WTC11 (cell line): ENCODE results near the gene LIMS1. TPM values are rescaled to one million over a fixed set of nuclear protein-coding genes. Genes with fewer than 3 reads are reported as not detected.

Source experiments
- ATAC-seq: fragments of 200-7000 bp; cut with Tn5 transposase; 2 replicates; pipeline ENCODE4 v1.10.0; 2021; ENCODE audit warnings: mild to moderate bottlenecking, moderate library complexity
- CTCF ChIA-PET: fragments of 300-600 bp; sonication (Branson Sonifier 250); formaldehyde crosslinking; loops from one replicate; lab custom pipeline; 2021; ENCODE audit warnings: antibody characterized with exemption; lab: Charles Lee
- POLR2A ChIA-PET: fragments of 350-600 bp; sonication (Branson Sonifier 250); formaldehyde crosslinking; loops from one replicate; lab custom pipeline; 2021; ENCODE audit warnings: antibody characterized with exemption; lab: Charles Lee
- DNase-seq: peaks from one replicate; pipeline ENCODE4 v3.0.0; 2021; ENCODE audit warnings: low spot score
- H3K27ac Mint-ChIP-seq: 2 replicates; pipeline ENCODE4 v1.8.0; 2021; ENCODE audit warnings: mixed read lengths
- H3K27me3 Mint-ChIP-seq: 2 replicates; pipeline ENCODE4 v1.8.0; 2021; ENCODE audit warnings: low read depth, mild to moderate bottlenecking, moderate library complexity, mixed read lengths
- H3K36me3 Mint-ChIP-seq: 2 replicates; pipeline ENCODE4 v1.8.0; 2021; ENCODE audit warnings: mixed read lengths
- H3K4me1 Mint-ChIP-seq: 2 replicates; pipeline ENCODE4 v1.8.0; 2022; ENCODE audit warnings: mixed read lengths
- H3K4me3 Mint-ChIP-seq: 2 replicates; pipeline ENCODE4 v1.8.0; 2021; ENCODE audit warnings: mild to moderate bottlenecking, moderate library complexity, mixed read lengths
- H3K9me3 Mint-ChIP-seq: 2 replicates; pipeline ENCODE4 v1.8.0; 2021; ENCODE audit warnings: mixed read lengths
- CREM ChIP-seq: sonication (generic); formaldehyde crosslinking; IDR thresholded peaks from 2 replicates; pipeline ENCODE4 v1.8.1; 2022; ENCODE audit warnings: mild to moderate bottlenecking, missing genetic modification reagents, moderate library complexity
- EMX1 ChIP-seq: fragments of 250-450 bp; sonication (Bioruptor Pico); IDR thresholded peaks from 2 replicates; pipeline ENCODE4 v1.8.0; 2021; ENCODE audit warnings: mild to moderate bottlenecking
- FOXP4 ChIP-seq: sonication (generic); formaldehyde crosslinking; IDR thresholded peaks from 2 replicates; pipeline ENCODE4 v1.8.0; 2022; ENCODE audit warnings: mild to moderate bottlenecking, missing genetic modification reagents
- GABPB1 ChIP-seq: sonication (generic); formaldehyde crosslinking; IDR thresholded peaks from 2 replicates; pipeline ENCODE4 v1.8.1; 2023; ENCODE audit warnings: mild to moderate bottlenecking, missing genetic modification reagents
- NR1H2 ChIP-seq: sonication (generic); formaldehyde crosslinking; IDR thresholded peaks from 2 replicates; pipeline ENCODE4 v1.9.0; 2021; ENCODE audit warnings: mild to moderate bottlenecking, moderate library complexity, missing genetic modification reagents
- NR2C2 ChIP-seq: sonication (generic); formaldehyde crosslinking; IDR thresholded peaks from 2 replicates; pipeline ENCODE4 v1.8.0; 2022; ENCODE audit warnings: mild to moderate bottlenecking, missing genetic modification reagents
- NR3C1 ChIP-seq: sonication (generic); formaldehyde crosslinking; conservative IDR thresholded peaks from 2 replicates; pipeline ENCODE4 v1.8.1; 2023; ENCODE audit warnings: low read depth, mild to moderate bottlenecking, missing genetic modification reagents
- TEAD1 ChIP-seq: sonication (generic); formaldehyde crosslinking; IDR thresholded peaks from 2 replicates; pipeline ENCODE4 v1.8.0; 2022; ENCODE audit warnings: mild to moderate bottlenecking, missing genetic modification reagents
- ZNF317 ChIP-seq: sonication (generic); formaldehyde crosslinking; IDR thresholded peaks from 2 replicates; pipeline ENCODE4 v1.8.1; 2023; ENCODE audit warnings: low read depth, mild to moderate bottlenecking, moderate library complexity, missing genetic modification reagents, borderline replicate concordance
- ZNF416 ChIP-seq: fragments of 250-450 bp; sonication (Bioruptor Pico); IDR thresholded peaks from 2 replicates; pipeline ENCODE4 v1.9.0; 2021; ENCODE audit warnings: mild to moderate bottlenecking, inconsistent platforms
- total RNA-seq: library from RNA; stranded (reverse); gene quantifications from 3 replicates; pipeline ENCODE4 v1.2.3, GENCODE V29; 2021
- TF ChIP-seq, protein P1 (sequence below): sonication (generic); formaldehyde crosslinking; IDR thresholded peaks from 2 replicates; pipeline ENCODE4 v1.8.1; 2023; ENCODE audit warnings: mild to moderate bottlenecking, missing genetic modification reagents
- TF ChIP-seq, protein P2 (sequence below): sonication (generic); formaldehyde crosslinking; conservative IDR thresholded peaks from 2 replicates; pipeline ENCODE4 v1.8.1; 2023; ENCODE audit warnings: mild to moderate bottlenecking, low read depth, missing genetic modification reagents, moderate library complexity
- TF ChIP-seq, protein P3 (sequence below): sonication (generic); formaldehyde crosslinking; IDR thresholded peaks from 2 replicates; pipeline ENCODE4 v1.8.0; 2023; ENCODE audit warnings: missing genetic modification reagents, mild to moderate bottlenecking, borderline replicate concordance
- TF ChIP-seq, protein P4 (sequence below): fragments of 200-600 bp; IDR thresholded peaks from 2 replicates; pipeline ENCODE4 v1.8.0; 2022; ENCODE audit warnings: antibody characterized with exemption

LIMS1 gene
- total RNA-seq, 1 experiment from 2014 or later = 50.6 TPM

- POLR2A ChIA-PET = no interaction called here
Observed at GRCh38 chr2:108553209-108553919, 19.1 kb downstream of the LIMS1 start.

DNA sequence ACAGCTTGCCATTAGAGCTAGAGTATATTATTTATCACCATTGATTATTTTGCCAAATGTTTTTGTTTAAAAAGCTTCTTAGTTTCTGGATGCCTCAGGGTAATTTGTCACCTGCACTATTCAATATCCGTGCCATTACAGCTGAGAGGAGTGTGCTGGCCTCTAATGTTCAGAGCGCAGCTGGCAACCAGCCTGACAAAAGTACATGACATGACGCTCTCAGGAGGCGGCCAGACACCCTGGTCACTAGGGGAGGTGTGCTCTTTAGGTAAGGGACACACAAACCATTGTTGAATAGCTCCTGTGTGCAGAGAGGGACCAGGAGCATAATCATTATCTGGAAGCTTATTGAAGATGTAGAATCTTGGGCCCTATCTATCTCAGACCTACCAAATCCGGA, 20.3 kb downstream of the LIMS1 start:
- POLR2A ChIA-PET = no interaction called here
- H3K36me3 Mint-ChIP-seq = no peaks in the 10 kb centered on the region
- no peaks in the 10 kb centered on the region for H3K9me3 Mint-ChIP-seq
- no peak overlapping the region for H3K4me3 Mint-ChIP-seq
- ATAC-seq (no peak), DNase-seq (no peak)
- H3K4me1 Mint-ChIP-seq = peaks cover 21% of the 10 kb centered on the region
- CTCF ChIA-PET = no interaction called here
- H3K27ac Mint-ChIP-seq = 0 out of 2 replicates have a peak overlapping the region, but pooled peaks have one; percentile 8
- H3K27me3 Mint-ChIP-seq = no peaks in the 10 kb centered on the region
- TF ChIP-seq EMX1 (CRISPR knock-in tag) (no peak), TEAD1 (CRISPR knock-in tag) (no peak), ZNF317 (CRISPR knock-in tag) (no peak), NR3C1 (CRISPR knock-in tag) (no peak), CREM (CRISPR knock-in tag) (no peak), GABPB1 (no peak), FOXP4 (CRISPR knock-in tag) (no peak), ZNF416 (CRISPR knock-in tag) (no peak)
- TF ChIP-seq, protein P1, sequence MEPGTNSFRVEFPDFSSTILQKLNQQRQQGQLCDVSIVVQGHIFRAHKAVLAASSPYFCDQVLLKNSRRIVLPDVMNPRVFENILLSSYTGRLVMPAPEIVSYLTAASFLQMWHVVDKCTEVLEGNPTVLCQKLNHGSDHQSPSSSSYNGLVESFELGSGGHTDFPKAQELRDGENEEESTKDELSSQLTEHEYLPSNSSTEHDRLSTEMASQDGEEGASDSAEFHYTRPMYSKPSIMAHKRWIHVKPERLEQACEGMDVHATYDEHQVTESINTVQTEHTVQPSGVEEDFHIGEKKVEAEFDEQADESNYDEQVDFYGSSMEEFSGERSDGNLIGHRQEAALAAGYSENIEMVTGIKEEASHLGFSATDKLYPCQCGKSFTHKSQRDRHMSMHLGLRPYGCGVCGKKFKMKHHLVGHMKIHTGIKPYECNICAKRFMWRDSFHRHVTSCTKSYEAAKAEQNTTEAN (CRISPR knock-in tag) = no peak

More at GRCh38 chr2:108553209-108553919, 19.1 kb downstream of the LIMS1 start:
- Mint-ChIP-seq H3K27me3 (no peaks in the 10 kb centered on the region), H3K36me3 (no peaks in the 10 kb centered on the region), H3K27ac (peak overlapping the region; percentile 37; the same call in 1 of the 2 replicates), H3K4me3 (no peak overlapping the region), H3K9me3 (no peaks in the 10 kb centered on the region), H3K4me1 (peaks cover 19% of the 10 kb centered on the region)
- TF ChIP-seq, protein P2, sequence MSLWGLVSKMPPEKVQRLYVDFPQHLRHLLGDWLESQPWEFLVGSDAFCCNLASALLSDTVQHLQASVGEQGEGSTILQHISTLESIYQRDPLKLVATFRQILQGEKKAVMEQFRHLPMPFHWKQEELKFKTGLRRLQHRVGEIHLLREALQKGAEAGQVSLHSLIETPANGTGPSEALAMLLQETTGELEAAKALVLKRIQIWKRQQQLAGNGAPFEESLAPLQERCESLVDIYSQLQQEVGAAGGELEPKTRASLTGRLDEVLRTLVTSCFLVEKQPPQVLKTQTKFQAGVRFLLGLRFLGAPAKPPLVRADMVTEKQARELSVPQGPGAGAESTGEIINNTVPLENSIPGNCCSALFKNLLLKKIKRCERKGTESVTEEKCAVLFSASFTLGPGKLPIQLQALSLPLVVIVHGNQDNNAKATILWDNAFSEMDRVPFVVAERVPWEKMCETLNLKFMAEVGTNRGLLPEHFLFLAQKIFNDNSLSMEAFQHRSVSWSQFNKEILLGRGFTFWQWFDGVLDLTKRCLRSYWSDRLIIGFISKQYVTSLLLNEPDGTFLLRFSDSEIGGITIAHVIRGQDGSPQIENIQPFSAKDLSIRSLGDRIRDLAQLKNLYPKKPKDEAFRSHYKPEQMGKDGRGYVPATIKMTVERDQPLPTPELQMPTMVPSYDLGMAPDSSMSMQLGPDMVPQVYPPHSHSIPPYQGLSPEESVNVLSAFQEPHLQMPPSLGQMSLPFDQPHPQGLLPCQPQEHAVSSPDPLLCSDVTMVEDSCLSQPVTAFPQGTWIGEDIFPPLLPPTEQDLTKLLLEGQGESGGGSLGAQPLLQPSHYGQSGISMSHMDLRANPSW (CRISPR knock-in tag) = no peak
- TF ChIP-seq, protein P3, sequence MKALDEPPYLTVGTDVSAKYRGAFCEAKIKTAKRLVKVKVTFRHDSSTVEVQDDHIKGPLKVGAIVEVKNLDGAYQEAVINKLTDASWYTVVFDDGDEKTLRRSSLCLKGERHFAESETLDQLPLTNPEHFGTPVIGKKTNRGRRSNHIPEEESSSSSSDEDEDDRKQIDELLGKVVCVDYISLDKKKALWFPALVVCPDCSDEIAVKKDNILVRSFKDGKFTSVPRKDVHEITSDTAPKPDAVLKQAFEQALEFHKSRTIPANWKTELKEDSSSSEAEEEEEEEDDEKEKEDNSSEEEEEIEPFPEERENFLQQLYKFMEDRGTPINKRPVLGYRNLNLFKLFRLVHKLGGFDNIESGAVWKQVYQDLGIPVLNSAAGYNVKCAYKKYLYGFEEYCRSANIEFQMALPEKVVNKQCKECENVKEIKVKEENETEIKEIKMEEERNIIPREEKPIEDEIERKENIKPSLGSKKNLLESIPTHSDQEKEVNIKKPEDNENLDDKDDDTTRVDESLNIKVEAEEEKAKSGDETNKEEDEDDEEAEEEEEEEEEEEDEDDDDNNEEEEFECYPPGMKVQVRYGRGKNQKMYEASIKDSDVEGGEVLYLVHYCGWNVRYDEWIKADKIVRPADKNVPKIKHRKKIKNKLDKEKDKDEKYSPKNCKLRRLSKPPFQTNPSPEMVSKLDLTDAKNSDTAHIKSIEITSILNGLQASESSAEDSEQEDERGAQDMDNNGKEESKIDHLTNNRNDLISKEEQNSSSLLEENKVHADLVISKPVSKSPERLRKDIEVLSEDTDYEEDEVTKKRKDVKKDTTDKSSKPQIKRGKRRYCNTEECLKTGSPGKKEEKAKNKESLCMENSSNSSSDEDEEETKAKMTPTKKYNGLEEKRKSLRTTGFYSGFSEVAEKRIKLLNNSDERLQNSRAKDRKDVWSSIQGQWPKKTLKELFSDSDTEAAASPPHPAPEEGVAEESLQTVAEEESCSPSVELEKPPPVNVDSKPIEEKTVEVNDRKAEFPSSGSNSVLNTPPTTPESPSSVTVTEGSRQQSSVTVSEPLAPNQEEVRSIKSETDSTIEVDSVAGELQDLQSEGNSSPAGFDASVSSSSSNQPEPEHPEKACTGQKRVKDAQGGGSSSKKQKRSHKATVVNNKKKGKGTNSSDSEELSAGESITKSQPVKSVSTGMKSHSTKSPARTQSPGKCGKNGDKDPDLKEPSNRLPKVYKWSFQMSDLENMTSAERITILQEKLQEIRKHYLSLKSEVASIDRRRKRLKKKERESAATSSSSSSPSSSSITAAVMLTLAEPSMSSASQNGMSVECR (CRISPR knock-in tag) = no peak
- no peak for TF ChIP-seq NR1H2 (CRISPR knock-in tag)
- TF ChIP-seq, protein P4, sequence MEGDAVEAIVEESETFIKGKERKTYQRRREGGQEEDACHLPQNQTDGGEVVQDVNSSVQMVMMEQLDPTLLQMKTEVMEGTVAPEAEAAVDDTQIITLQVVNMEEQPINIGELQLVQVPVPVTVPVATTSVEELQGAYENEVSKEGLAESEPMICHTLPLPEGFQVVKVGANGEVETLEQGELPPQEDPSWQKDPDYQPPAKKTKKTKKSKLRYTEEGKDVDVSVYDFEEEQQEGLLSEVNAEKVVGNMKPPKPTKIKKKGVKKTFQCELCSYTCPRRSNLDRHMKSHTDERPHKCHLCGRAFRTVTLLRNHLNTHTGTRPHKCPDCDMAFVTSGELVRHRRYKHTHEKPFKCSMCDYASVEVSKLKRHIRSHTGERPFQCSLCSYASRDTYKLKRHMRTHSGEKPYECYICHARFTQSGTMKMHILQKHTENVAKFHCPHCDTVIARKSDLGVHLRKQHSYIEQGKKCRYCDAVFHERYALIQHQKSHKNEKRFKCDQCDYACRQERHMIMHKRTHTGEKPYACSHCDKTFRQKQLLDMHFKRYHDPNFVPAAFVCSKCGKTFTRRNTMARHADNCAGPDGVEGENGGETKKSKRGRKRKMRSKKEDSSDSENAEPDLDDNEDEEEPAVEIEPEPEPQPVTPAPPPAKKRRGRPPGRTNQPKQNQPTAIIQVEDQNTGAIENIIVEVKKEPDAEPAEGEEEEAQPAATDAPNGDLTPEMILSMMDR = no peak
- TF ChIP-seq NR2C2 (CRISPR knock-in tag) = no peak
- ATAC-seq (no peak), DNase-seq (no peak)
- CTCF ChIA-PET = interaction anchor here (1.2 kb wide), 1 partner anchor 83 kb away, joined by 3 read pairs; no protein-coding TSS in a partner anchor
